SW 1271 (cell line): ENCODE data around the gene PROCA1.
"Not testable (repeated sequence)": the region's sequence is repeated elsewhere in the genome, so short reads cannot be mapped to it uniquely, and the experiment has no call there.

ENCODE experiments used
- DNase-seq, 2 experiments: peaks; one replicate each; lab custom pipeline; 2025; lab: John Stamatoyannopoulos, UW

Gene PROCA1

GRCh38 chr17:28744104-28744971 is 32.6 kb upstream of the PROCA1 start:
- peak in 1 of 2 experiments; percentile 55 for DNase-seq

- DNase-seq = peak; percentile 77 to 86
Measured at GRCh38 chr17:28743243-28744103, 31.8 kb upstream of the PROCA1 start, which contains the start of gene TRAF4. Gene TRAF4 (plus strand): TSS chr17:28744011. CDS start chr17:28744113, 102 bp downstream.

- no peak for DNase-seq
Measured at GRCh38 chr17:28741358-28742349, 30.0 kb upstream of the PROCA1 start.

GRCh38 chr17:28740406-28741357 is 29.0 kb upstream of the PROCA1 start:
- DNase-seq = no peak

GRCh38 chr17:28738680-28739384 is 27.1 kb upstream of the PROCA1 start:
- DNase-seq = no peak

- DNase-seq = no peak
Measured at GRCh38 chr17:28737770-28738679, 26.3 kb upstream of the PROCA1 start.

GRCh38 chr17:28737316-28737715 is 25.6 kb upstream of the PROCA1 start:
- no peak for DNase-seq

- not testable (repeated sequence) for DNase-seq
Measured at GRCh38 chr17:28735913-28736769, 24.5 kb upstream of the PROCA1 start.

- no peak for DNase-seq
Measured at GRCh38 chr17:28735242-28735722, 23.6 kb upstream of the PROCA1 start.

GRCh38 chr17:28734712-28735241 is 23.1 kb upstream of the PROCA1 start:
- DNase-seq = no peak

- no peak for DNase-seq
Measured at GRCh38 chr17:28733346-28733745, 21.7 kb upstream of the PROCA1 start.

- no peak for DNase-seq
Measured at GRCh38 chr17:28729950-28730330, 18.3 kb upstream of the PROCA1 start.

- DNase-seq = peak; percentile 79 to 92
Measured at GRCh38 chr17:28728364-28729200, 16.9 kb upstream of the PROCA1 start, which contains the start of gene NEK8. Gene NEK8 (plus strand): TSS chr17:28728788. CDS start chr17:28728814, 26 bp downstream.

GRCh38 chr17:28726627-28727491 is 15.2 kb upstream of the PROCA1 start:
- peak; percentile 83 to 91 for DNase-seq

- peak in 1 of 2 experiments; percentile 75 for DNase-seq
Measured at GRCh38 chr17:28726226-28726626, 14.5 kb upstream of the PROCA1 start, which contains the start of gene TLCD1. Gene TLCD1 (minus strand): TSS chr17:28726233. CDS start chr17:28726097, 136 bp downstream.
